Esophagus squamous epithelium (tissue), 5 donors: ENCODE results near the gene AKAP14. TPM values are rescaled to one million over a fixed set of nuclear protein-coding genes. Genes with fewer than 3 reads are reported as not detected.

Experiments used
- DNase-seq: peaks from one replicate; lab custom pipeline; 2025; lab: John Stamatoyannopoulos, UW
- H3K27ac ChIP-seq, 4 donors: fragments of 200-600 bp; sonication (generic); one replicate each; pipeline ENCODE4 v1.5.1; 2016 to 2019; ENCODE audit warnings: mild to moderate bottlenecking in 1 of 4
- H3K27me3 ChIP-seq, 4 donors: fragments of 200-600 bp; sonication (generic); 1 replicate in 3 of 4; 2 replicates in 1 of 4; pipeline versions ENCODE4 v1.5.1 to v1.6.0; 2017 to 2021; ENCODE audit warnings: antibody characterized with exemption in 1 of 4
- H3K36me3 ChIP-seq, 3 donors: fragments of 200-600 bp; sonication (generic); one replicate each; pipeline ENCODE4 v1.5.1; 2016 to 2019
- H3K4me1 ChIP-seq, 3 donors: fragments of 200-600 bp; sonication (generic); one replicate each; pipeline ENCODE4 v1.5.1; 2017 to 2019
- H3K4me3 ChIP-seq, 4 donors: fragments of 200-600 bp; sonication (generic); 1 replicate in 3 of 4; 2 replicates in 1 of 4; pipeline ENCODE4 v1.5.1; 2016 to 2019; ENCODE audit warnings: mild to moderate bottlenecking in 2 of 4, moderate library complexity in 1 of 4
- H3K9me3 ChIP-seq, 3 donors: fragments of 200-600 bp; sonication (generic); one replicate each; pipeline ENCODE4 v1.5.1; 2016 to 2019
- POLR2A ChIP-seq, 4 donors: fragments of 450-650 bp; IDR thresholded peaks; one replicate each; pipeline ENCODE4 v1.6.1; 2017; ENCODE audit warnings: antibody characterized with exemption in 4 of 4, mild to moderate bottlenecking in 4 of 4, moderate library complexity in 3 of 4
- WGBS, 2 donors: methylation state at CpG; one replicate each; pipeline ENCODE4 v1.1.5; 2018; 5-methylcytosine and 5-hydroxymethylcytosine counted together
- intact Hi-C: fragments of 100-400 bp; cut with DNase I; formaldehyde crosslinking; loops from one replicate; pipeline ENCODE4 v1.15.0; 2022
- total RNA-seq, 4 donors: library from RNA; depleted of rRNA; stranded (reverse); fragments of >200 nt; gene quantifications; one replicate each; pipeline ENCODE4 v1.1.0, GENCODE V29; 2016
- TF ChIP-seq, protein P1 (sequence below), 6 experiments: fragments of 450-650 bp in 4 of 6; fragments of 200-600 bp in 2 of 6; sonication (generic) in 2 of 6; IDR thresholded peaks; one replicate each; pipeline ENCODE4 v1.5.1; 2016 to 2019; ENCODE audit warnings: antibody characterized with exemption in 6 of 6, mild to moderate bottlenecking in 4 of 6, moderate library complexity in 4 of 6
- donor health status: DM: yes; HTN: yes; CAD: no.

AKAP14 gene
- total RNA-seq, 4 donors from 2014 or later = not detected

DNA sequence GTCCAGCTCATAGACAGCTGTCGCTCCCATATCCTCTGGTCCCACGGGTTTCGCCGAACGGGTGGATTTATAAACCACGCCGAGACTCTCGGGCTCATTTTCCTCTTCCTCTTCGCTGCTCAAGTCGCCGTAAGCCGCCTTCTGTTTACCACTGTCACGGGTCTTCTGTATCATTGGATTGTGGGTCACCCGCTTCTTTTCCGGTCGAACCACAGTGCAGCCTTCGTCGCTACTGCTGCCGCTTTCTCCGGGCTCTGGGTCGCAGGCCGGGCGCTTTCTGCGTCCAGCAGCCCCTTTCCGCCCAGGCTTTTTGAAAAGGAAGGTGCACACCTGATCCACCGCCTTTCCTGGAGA is 24.5 kb upstream of the AKAP14 start:
- WGBS, 2 donors = 0 to 32% methylated on average over 4 to 23 of the region's 26 CpGs
- Histone ChIP-seq H3K9me3 (no peaks in the 10 kb centered on the region), H3K36me3 (peaks cover 0 to 14% (median 0%) of the 10 kb centered on the region in 3 donors), H3K4me3 (peak overlapping the region; percentile 51 to 73 (median 61)), H3K4me1 (peaks cover 0 to 40% (median 5%) of the 10 kb centered on the region in 3 donors), H3K27me3 (no peaks in the 10 kb centered on the region), H3K27ac (peak overlapping the region; percentile 87 to 95 (median 92))
- no peak for DNase-seq
- intact Hi-C loops = loop anchor here (10.0 kb wide), 1 partner anchor 56 kb away; no protein-coding TSS in a partner anchor
- no peak for TF ChIP-seq POLR2A (IDR thresholded peaks at IDR 0.05)
- TF ChIP-seq, protein P1, sequence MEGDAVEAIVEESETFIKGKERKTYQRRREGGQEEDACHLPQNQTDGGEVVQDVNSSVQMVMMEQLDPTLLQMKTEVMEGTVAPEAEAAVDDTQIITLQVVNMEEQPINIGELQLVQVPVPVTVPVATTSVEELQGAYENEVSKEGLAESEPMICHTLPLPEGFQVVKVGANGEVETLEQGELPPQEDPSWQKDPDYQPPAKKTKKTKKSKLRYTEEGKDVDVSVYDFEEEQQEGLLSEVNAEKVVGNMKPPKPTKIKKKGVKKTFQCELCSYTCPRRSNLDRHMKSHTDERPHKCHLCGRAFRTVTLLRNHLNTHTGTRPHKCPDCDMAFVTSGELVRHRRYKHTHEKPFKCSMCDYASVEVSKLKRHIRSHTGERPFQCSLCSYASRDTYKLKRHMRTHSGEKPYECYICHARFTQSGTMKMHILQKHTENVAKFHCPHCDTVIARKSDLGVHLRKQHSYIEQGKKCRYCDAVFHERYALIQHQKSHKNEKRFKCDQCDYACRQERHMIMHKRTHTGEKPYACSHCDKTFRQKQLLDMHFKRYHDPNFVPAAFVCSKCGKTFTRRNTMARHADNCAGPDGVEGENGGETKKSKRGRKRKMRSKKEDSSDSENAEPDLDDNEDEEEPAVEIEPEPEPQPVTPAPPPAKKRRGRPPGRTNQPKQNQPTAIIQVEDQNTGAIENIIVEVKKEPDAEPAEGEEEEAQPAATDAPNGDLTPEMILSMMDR (IDR thresholded peaks at IDR 0.05) = no peak

DNA sequence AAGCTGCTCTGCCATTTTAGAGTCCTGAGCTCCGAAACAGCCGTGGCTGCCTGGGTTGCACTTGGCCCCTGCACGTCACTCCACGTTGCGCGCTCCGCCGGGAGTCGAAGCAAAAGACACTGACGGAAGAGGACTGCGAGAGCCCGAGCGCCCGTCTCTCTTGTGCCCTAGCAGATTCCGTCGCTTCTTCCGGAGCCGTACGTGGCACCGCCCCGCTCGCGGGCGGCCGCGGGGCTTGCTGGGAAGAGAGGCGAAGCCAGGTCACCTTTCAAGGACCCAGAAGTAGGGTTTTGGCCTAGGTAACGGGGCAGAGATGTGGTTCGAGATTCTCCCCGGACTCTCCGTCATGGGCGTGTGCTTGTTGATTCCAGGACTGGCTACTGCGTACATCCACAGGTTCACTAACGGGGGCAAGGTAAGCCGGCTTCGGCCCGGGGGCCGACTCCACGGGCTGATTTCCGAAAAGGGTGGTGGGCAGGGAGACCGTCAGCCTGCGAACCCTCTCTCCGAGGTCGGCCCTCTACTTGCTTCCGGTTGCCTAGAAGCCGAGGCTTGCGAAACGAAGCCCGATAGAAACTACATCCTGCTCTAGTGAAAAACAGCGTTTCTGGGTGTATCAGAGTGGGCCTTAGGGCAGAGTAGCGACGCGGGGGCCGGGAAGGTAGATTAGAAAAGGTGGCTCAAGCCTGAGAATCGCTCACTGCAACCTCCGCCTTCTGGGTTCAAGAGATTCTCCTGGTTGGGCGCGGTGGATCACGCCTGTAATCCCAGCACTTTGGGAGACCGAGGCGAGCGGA is 23.9 kb upstream of the AKAP14 start, which contains the start of the genes NDUFA1 and RNF113A:
Gene NDUFA1 (plus strand): TSS at position 234 of the 797 bp plus-strand sequence. CDS start 80 bp downstream, at position 314.
Gene RNF113A (minus strand): TSS at position 135 of the 797 bp plus-strand sequence. CDS start 120 bp downstream, at position 15.
- Histone ChIP-seq H3K27me3 (no peaks in the 10 kb centered on the region), H3K9me3 (no peaks in the 10 kb centered on the region), H3K4me3 (peak within 1 kb of the TSS; percentile 51 to 73 (median 61)), H3K36me3 (peaks cover 0 to 20% (median 0%) of the 10 kb centered on the region in 3 donors), H3K27ac (peak within 1 kb of the TSS; percentile 87 to 95 (median 92)), H3K4me1 (peaks cover 0 to 40% (median 5%) of the 10 kb centered on the region in 3 donors)
- TF ChIP-seq POLR2A (IDR thresholded peaks at IDR 0.05) = peak in 2 of 4 donors; percentile 66 to 80
- TF ChIP-seq, protein P1 (IDR thresholded peaks at IDR 0.05) = no peak
- intact Hi-C loops = loop anchor here (10.0 kb wide), 1 partner anchor 57 kb away; no protein-coding TSS in a partner anchor
- peak; percentile 44 for DNase-seq
- 35% methylated on average over 10 of the region's 62 CpGs; no CpG with 5 or more reads in 1 of the 2 donors for WGBS, 2 donors

DNA sequence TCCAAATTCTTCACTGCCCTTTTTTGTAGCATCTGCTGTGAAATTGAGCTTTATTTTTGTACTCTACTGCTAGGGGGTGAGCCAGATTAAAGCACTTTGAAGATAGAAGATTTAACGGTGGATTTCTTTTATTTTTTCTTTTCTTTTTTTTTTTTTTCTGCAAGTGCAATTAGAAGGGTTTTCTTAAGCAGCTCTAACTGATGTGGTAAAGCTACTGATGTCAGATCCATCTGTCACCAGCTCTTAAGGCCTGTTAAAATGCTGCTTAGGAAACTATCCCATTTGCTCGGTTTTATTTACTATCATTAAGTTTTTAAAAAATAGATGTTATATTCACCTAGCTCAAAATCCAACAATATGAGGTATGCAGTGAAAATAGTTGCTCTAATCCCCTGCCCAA is 17.0 kb upstream of the AKAP14 start:
- peaks cover 0 to 45% (median 0%) of the 10 kb centered on the region in 3 donors for H3K36me3 ChIP-seq
- H3K27ac ChIP-seq = no peak overlapping the region
- 62 to 71% methylated on average over 2 of the region's 2 CpGs for WGBS, 2 donors
- peaks cover 0 to 12% (median 0%) of the 10 kb centered on the region in 3 donors for H3K4me1 ChIP-seq
- no peaks in the 10 kb centered on the region for H3K9me3 ChIP-seq
- TF ChIP-seq, protein P1 (IDR thresholded peaks at IDR 0.05) = no peak
- TF ChIP-seq POLR2A (IDR thresholded peaks at IDR 0.05) = no peak
- H3K4me3 ChIP-seq = no peak overlapping the region
- DNase-seq = no peak
- intact Hi-C loops = loop anchor here (10.0 kb wide), 1 partner anchor 64 kb away; no protein-coding TSS in a partner anchor
- no peaks in the 10 kb centered on the region for H3K27me3 ChIP-seq

DNA sequence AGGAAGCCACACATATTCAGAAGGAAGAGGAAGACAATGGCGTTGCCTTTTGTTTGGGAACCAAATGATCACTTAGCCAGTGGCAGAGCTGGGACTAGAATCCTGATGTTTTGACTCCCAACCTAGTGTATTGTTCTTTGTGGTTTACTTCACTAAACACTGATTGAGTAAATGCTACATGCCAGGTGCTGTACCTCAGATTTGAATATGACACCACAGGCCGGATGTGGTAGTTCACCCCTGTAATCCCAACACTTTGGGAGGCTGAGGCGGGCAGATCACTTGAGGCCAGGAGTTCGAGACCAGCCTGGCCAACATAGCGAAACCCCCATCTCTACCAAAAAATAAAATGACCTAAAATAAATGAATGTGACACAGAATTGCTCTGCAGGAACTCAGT is 15.6 kb upstream of the AKAP14 start:
- DNase-seq = no peak
- H3K4me3 ChIP-seq = no peak overlapping the region
- no peaks in the 10 kb centered on the region for H3K9me3 ChIP-seq
- TF ChIP-seq, protein P1 (IDR thresholded peaks at IDR 0.05) = no peak
- TF ChIP-seq POLR2A (IDR thresholded peaks at IDR 0.05) = no peak
- H3K36me3 ChIP-seq = peaks cover 0 to 43% (median 0%) of the 10 kb centered on the region in 3 donors
- WGBS, 2 donors = 77 to 81% methylated on average over 4 of the region's 5 CpGs
- peaks cover 0 to 3% (median 0%) of the 10 kb centered on the region in 3 donors for H3K4me1 ChIP-seq
- no peaks in the 10 kb centered on the region for H3K27me3 ChIP-seq
- intact Hi-C loops = no loop called here
- no peak overlapping the region for H3K27ac ChIP-seq
